ENCODE measurements around the gene C1orf198. TPM values are rescaled to one million over a fixed set of nuclear protein-coding genes. Genes with fewer than 3 reads are reported as not detected.

C1orf198 gene
- total RNA-seq, 1 donor: 75.6 TPM

GRCh38 chr1:230808281-230808872 lies 59.9 kb downstream of the C1orf198 start:
- no peak overlapping the region for H3K4me3 ChIP-seq (ENCODE audit: low read depth, low read length)
- peak; percentile 76 for DNase-seq (ENCODE audit: low read depth)
- TF ChIP-seq, protein P1, sequence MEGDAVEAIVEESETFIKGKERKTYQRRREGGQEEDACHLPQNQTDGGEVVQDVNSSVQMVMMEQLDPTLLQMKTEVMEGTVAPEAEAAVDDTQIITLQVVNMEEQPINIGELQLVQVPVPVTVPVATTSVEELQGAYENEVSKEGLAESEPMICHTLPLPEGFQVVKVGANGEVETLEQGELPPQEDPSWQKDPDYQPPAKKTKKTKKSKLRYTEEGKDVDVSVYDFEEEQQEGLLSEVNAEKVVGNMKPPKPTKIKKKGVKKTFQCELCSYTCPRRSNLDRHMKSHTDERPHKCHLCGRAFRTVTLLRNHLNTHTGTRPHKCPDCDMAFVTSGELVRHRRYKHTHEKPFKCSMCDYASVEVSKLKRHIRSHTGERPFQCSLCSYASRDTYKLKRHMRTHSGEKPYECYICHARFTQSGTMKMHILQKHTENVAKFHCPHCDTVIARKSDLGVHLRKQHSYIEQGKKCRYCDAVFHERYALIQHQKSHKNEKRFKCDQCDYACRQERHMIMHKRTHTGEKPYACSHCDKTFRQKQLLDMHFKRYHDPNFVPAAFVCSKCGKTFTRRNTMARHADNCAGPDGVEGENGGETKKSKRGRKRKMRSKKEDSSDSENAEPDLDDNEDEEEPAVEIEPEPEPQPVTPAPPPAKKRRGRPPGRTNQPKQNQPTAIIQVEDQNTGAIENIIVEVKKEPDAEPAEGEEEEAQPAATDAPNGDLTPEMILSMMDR (IDR thresholded peaks at IDR 0.05; ENCODE audit: insufficient read depth, low read length): no peak

GRCh38 chr1:230807561-230808280 lies 60.6 kb downstream of the C1orf198 start:
- no peak for DNase-seq (ENCODE audit: low read depth)
- no peak overlapping the region for H3K4me3 ChIP-seq (ENCODE audit: low read depth, low read length)

GRCh38 chr1:230807029-230807428 lies 61.3 kb downstream of the C1orf198 start:
- no peak overlapping the region for H3K4me3 ChIP-seq (ENCODE audit: low read depth, low read length)
- DNase-seq (ENCODE audit: low read depth): no peak
- TF ChIP-seq, protein P1 (IDR thresholded peaks at IDR 0.05; ENCODE audit: insufficient read depth, low read length): no peak

More at GRCh38 chr1:230807561-230808280, 60.6 kb downstream of the C1orf198 start:
- TF ChIP-seq, protein P1 (IDR thresholded peaks at IDR 0.05; ENCODE audit: insufficient read depth, low read length): no peak

DNA sequence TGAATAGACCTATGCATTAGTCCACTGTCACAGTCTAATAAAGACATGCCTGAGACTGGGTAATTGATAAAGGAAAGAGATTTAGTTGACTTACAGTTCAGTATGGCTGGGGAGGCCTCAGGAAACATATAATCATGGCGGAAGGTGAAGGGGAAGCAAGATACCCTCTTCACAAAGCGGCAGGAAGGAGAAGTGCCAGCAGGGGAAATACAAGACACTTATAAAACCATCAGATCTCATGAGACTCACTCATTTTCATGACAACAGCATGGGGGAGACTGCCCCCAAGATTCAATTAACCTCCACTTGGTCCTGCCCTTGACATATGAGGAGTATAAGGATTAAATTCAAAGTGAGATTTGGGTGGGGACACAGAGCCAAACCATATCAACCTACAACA lies 61.8 kb downstream of the C1orf198 start:
- DNase-seq (ENCODE audit: low read depth): no peak
- H3K4me3 ChIP-seq (ENCODE audit: low read depth, low read length): no peak overlapping the region
- TF ChIP-seq, protein P1 (IDR thresholded peaks at IDR 0.05; ENCODE audit: insufficient read depth, low read length): no peak

GRCh38 chr1:230804396-230804795 lies 63.9 kb downstream of the C1orf198 start:
- TF ChIP-seq, protein P1 (IDR thresholded peaks at IDR 0.05; ENCODE audit: insufficient read depth, low read length): no peak
- DNase-seq (ENCODE audit: low read depth): no peak
- no peak overlapping the region for H3K4me3 ChIP-seq (ENCODE audit: low read depth, low read length)

DNA sequence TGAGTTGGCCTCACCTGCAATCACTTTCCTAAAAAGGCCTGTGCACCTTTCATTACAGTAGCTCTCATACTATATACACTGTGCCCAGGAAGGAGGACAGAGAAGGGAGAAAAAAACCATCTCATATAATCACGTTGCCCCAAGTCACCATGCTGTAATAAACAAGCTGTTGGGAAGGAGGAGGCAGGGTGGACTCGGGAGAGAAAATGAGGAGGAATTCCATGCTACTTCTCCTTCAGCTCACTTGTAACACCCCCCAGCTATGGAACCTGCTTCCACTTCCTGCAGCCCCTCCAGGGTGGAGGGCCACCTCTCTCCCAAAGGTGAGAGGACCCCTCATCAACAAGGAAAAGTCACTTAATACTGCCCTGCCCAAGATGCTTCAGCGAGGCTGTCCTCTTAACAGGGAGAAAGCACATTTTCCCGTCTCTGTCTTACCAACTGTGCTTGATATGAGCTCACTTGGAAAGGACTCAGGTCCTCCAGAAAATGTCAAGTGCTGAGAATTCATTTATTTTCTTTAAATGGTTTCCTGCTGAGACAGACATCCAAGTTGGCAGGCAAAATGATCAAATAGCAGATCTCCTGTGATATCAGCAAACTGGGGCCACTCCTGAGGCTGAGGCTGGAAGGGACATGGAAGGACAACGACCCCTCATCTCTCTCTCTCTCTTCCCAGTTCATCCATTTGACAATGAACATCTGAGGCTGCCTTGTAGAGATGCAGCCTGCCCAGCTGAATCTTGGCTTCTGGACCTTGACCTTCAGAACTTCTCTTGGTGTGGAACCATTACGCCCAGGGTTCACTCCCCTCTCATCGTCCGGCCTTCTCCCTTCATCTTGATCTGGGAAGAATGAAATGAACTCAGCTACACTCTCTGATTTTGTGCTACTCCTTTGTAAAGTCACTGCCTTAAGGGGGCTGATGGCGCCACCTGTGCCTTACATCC lies 67.2 kb downstream of the C1orf198 start:
- TF ChIP-seq, protein P1 (IDR thresholded peaks at IDR 0.05; ENCODE audit: insufficient read depth, low read length): no peak
- DNase-seq (ENCODE audit: low read depth): no peak
- H3K4me3 ChIP-seq (ENCODE audit: low read depth, low read length): no peak overlapping the region
